ENCODE results near the gene ITGA3. TPM values are rescaled to one million over a fixed set of nuclear protein-coding genes. Genes with fewer than 3 reads are reported as not detected.

ITGA3 gene
- 10 to 100 TPM in 1 of 2 experiments, 1 to 10 TPM in 1; 6.9 to 14.0 TPM for total RNA-seq

GRCh38 chr17:50055426-50056216 lies at the start of gene ITGA3:
Gene ITGA3 (plus strand): TSS chr17:50056110. CDS start chr17:50056440, 330 bp downstream.
- H3K27ac Mint-ChIP-seq: peak within 1 kb of the TSS; percentile 66
- DNase-seq: peak; percentile 73
- peak within 1 kb of the TSS; percentile 91 for H3K4me3 Mint-ChIP-seq
- no peaks in the 10 kb centered on the region for H3K27me3 Mint-ChIP-seq
- peak; percentile 49 for ATAC-seq (ENCODE audit: low read depth)
- POLR2A ChIA-PET: interaction anchor here (1.3 to 2.8 kb wide), 2 partner anchors 25 to 39 kb away, joined by 4 to 14 read pairs; partner anchors contain the start of gene PDK2
- no peaks in the 10 kb centered on the region for H3K36me3 Mint-ChIP-seq
- no peaks in the 10 kb centered on the region for H3K9me3 Mint-ChIP-seq
- peaks cover 41% of the 10 kb centered on the region for H3K4me1 Mint-ChIP-seq

GRCh38 chr17:50009282-50009681 lies 46.6 kb upstream of the ITGA3 start:
- no peaks in the 10 kb centered on the region for H3K36me3 Mint-ChIP-seq
- H3K27me3 Mint-ChIP-seq: peaks cover 48% of the 10 kb centered on the region
- H3K27ac Mint-ChIP-seq: no peak overlapping the region
- no peaks in the 10 kb centered on the region for H3K4me1 Mint-ChIP-seq
- ATAC-seq (ENCODE audit: low read depth) (no peak), DNase-seq (no peak)
- POLR2A ChIA-PET: no interaction called here
- peaks cover 14% of the 10 kb centered on the region for H3K9me3 Mint-ChIP-seq
- H3K4me3 Mint-ChIP-seq: no peak overlapping the region

- no peak for ATAC-seq (ENCODE audit: low read depth)
- no peak for DNase-seq
- Mint-ChIP-seq H3K27me3 (peaks cover 39% of the 10 kb centered on the region), H3K27ac (no peak overlapping the region), H3K4me1 (no peaks in the 10 kb centered on the region), H3K4me3 (no peak overlapping the region), H3K9me3 (peaks cover 22% of the 10 kb centered on the region), H3K36me3 (peaks cover 1% of the 10 kb centered on the region)
- POLR2A ChIA-PET: no interaction called here
Observed at GRCh38 chr17:50013079-50013478, 42.8 kb upstream of the ITGA3 start.

GRCh38 chr17:50014471-50015088 lies 41.3 kb upstream of the ITGA3 start:
- POLR2A ChIA-PET: no interaction called here
- Mint-ChIP-seq H3K4me1 (no peaks in the 10 kb centered on the region), H3K27me3 (peaks cover 35% of the 10 kb centered on the region), H3K9me3 (peaks cover 17% of the 10 kb centered on the region), H3K27ac (no peak overlapping the region), H3K36me3 (peaks cover 1% of the 10 kb centered on the region), H3K4me3 (no peak overlapping the region)
- no peak for ATAC-seq (ENCODE audit: low read depth)
- no peak for DNase-seq

GRCh38 chr17:50015146-50015545 lies 40.8 kb upstream of the ITGA3 start:
- no peak overlapping the region for H3K4me3 Mint-ChIP-seq
- H3K9me3 Mint-ChIP-seq: peaks cover 17% of the 10 kb centered on the region
- DNase-seq: no peak
- H3K4me1 Mint-ChIP-seq: no peaks in the 10 kb centered on the region
- ATAC-seq (ENCODE audit: low read depth): no peak
- H3K36me3 Mint-ChIP-seq: peaks cover 1% of the 10 kb centered on the region
- POLR2A ChIA-PET: no interaction called here
- H3K27ac Mint-ChIP-seq: no peak overlapping the region
- H3K27me3 Mint-ChIP-seq: peaks cover 31% of the 10 kb centered on the region

- Mint-ChIP-seq H3K27me3 (peaks cover 34% of the 10 kb centered on the region), H3K4me1 (no peaks in the 10 kb centered on the region), H3K36me3 (peaks cover 1% of the 10 kb centered on the region), H3K27ac (no peak overlapping the region), H3K9me3 (peaks cover 9% of the 10 kb centered on the region), H3K4me3 (no peak overlapping the region)
- DNase-seq (no peak), ATAC-seq (ENCODE audit: low read depth) (no peak)
- POLR2A ChIA-PET: interaction anchor here (0.6 kb wide), 1 partner anchor 65 kb away, joined by 6 read pairs; no protein-coding TSS in a partner anchor
Observed at GRCh38 chr17:50018909-50019308, 37.0 kb upstream of the ITGA3 start.

GRCh38 chr17:50020841-50021599 lies 34.9 kb upstream of the ITGA3 start:
- ATAC-seq (ENCODE audit: low read depth): no peak
- Mint-ChIP-seq H3K4me1 (no peaks in the 10 kb centered on the region), H3K9me3 (no peaks in the 10 kb centered on the region), H3K4me3 (no peak overlapping the region), H3K27me3 (peaks cover 34% of the 10 kb centered on the region), H3K27ac (no peak overlapping the region), H3K36me3 (no peaks in the 10 kb centered on the region)
- no peak for DNase-seq
- POLR2A ChIA-PET: no interaction called here

- ATAC-seq (ENCODE audit: low read depth) (no peak), DNase-seq (no peak)
Observed at GRCh38 chr17:50021681-50022370, 34.1 kb upstream of the ITGA3 start.

GRCh38 chr17:50022463-50023130 lies 33.3 kb upstream of the ITGA3 start:
- H3K36me3 Mint-ChIP-seq: no peaks in the 10 kb centered on the region
- no peak for DNase-seq
- peaks cover 7% of the 10 kb centered on the region for H3K4me1 Mint-ChIP-seq
- no peak overlapping the region for H3K4me3 Mint-ChIP-seq
- no peak overlapping the region for H3K27ac Mint-ChIP-seq
- H3K27me3 Mint-ChIP-seq: peaks cover 35% of the 10 kb centered on the region
- ATAC-seq (ENCODE audit: low read depth): no peak
- POLR2A ChIA-PET: no interaction called here
- H3K9me3 Mint-ChIP-seq: no peaks in the 10 kb centered on the region

More at GRCh38 chr17:50021681-50022370, 34.1 kb upstream of the ITGA3 start:
- no peak overlapping the region for H3K4me3 Mint-ChIP-seq
- POLR2A ChIA-PET: no interaction called here
- no peak overlapping the region for H3K27ac Mint-ChIP-seq
- peaks cover 38% of the 10 kb centered on the region for H3K27me3 Mint-ChIP-seq
- no peaks in the 10 kb centered on the region for H3K36me3 Mint-ChIP-seq
- H3K4me1 Mint-ChIP-seq: peaks cover 3% of the 10 kb centered on the region
- no peaks in the 10 kb centered on the region for H3K9me3 Mint-ChIP-seq

GRCh38 chr17:50023520-50023919 lies 32.4 kb upstream of the ITGA3 start:
- Mint-ChIP-seq H3K36me3 (no peaks in the 10 kb centered on the region), H3K4me1 (peaks cover 13% of the 10 kb centered on the region), H3K27me3 (peaks cover 36% of the 10 kb centered on the region), H3K27ac (no peak overlapping the region), H3K4me3 (no peak overlapping the region), H3K9me3 (no peaks in the 10 kb centered on the region)
- POLR2A ChIA-PET: no interaction called here
- no peak for ATAC-seq (ENCODE audit: low read depth)
- no peak for DNase-seq

- Mint-ChIP-seq H3K4me3 (no peak overlapping the region), H3K27ac (no peak overlapping the region), H3K4me1 (peaks cover 14% of the 10 kb centered on the region), H3K27me3 (peaks cover 41% of the 10 kb centered on the region), H3K36me3 (no peaks in the 10 kb centered on the region), H3K9me3 (no peaks in the 10 kb centered on the region)
- ATAC-seq (ENCODE audit: low read depth) (no peak), DNase-seq (no peak)
- POLR2A ChIA-PET: interaction anchor here (2.7 kb wide), 1 partner anchor 62 kb away, joined by 8 read pairs; no protein-coding TSS in a partner anchor
Observed at GRCh38 chr17:50024808-50025207, 31.1 kb upstream of the ITGA3 start.

GRCh38 chr17:50026046-50026675 lies 29.7 kb upstream of the ITGA3 start:
- Mint-ChIP-seq H3K36me3 (no peaks in the 10 kb centered on the region), H3K4me3 (no peak overlapping the region), H3K27me3 (peaks cover 47% of the 10 kb centered on the region), H3K27ac (no peak overlapping the region), H3K9me3 (no peaks in the 10 kb centered on the region), H3K4me1 (peaks cover 14% of the 10 kb centered on the region)
- ATAC-seq (ENCODE audit: low read depth) (no peak), DNase-seq (no peak)
- POLR2A ChIA-PET: interaction anchor here (0.5 to 2.7 kb wide), 2 partner anchors 61 to 187 kb away, joined by 3 to 8 read pairs; no protein-coding TSS in a partner anchor
